HCT116 (cell line): ENCODE data around the gene SGIP1. TPM values are rescaled to one million over a fixed set of nuclear protein-coding genes. Genes with fewer than 3 reads are reported as not detected.

Source experiments
- ATAC-seq: fragments of 200-7000 bp; cut with Tn5 transposase; 2 replicates; pipeline ENCODE4 v1.9.1; 2020; ENCODE audit warnings: mild to moderate bottlenecking, moderate library complexity
- BruUV-seq: library from RNA; stranded (reverse); fragments of 400-500 nt; replicated peaks from 2 replicates; lab custom pipeline; 2021; lab: Mats Ljungman, UMichigan
- CTCF ChIA-PET: fragments of 300-600 bp; sonication (Branson Sonifier 250); formaldehyde crosslinking; loops from one replicate; lab custom pipeline; 2021; ENCODE audit warnings: antibody characterized with exemption; lab: Charles Lee
- POLR2A ChIA-PET: fragments of 300-600, 350-600 bp; sonication (Branson Sonifier 250); formaldehyde crosslinking; loops from one replicate; lab custom pipeline; 2021; ENCODE audit warnings: antibody characterized with exemption; lab: Charles Lee
- RAD21 ChIA-PET, 2 experiments: fragments of 300-600 bp; sonication (Branson Sonifier 250); formaldehyde crosslinking; loops; one replicate each; lab custom pipeline; 2023; ENCODE audit warnings: low total read pairs in 2 of 2; ENCODE audit not compliant: uncharacterized antibody in 2 of 2, unreplicated experiment in 2 of 2, low non-redundant PET in 1 of 2; lab: Charles Lee
- DNase-seq: peaks from one replicate; pipeline ENCODE4 v3.0.0-alpha.2; 2010; ENCODE audit warnings: low read depth, low spot score
- H2AFZ ChIP-seq: fragments of 200-600 bp; shearing (Covaris generic), sonication (generic); 2 replicates; pipeline ENCODE4 v1.6.1; 2017; ENCODE audit warnings: low read depth, mixed run types, mixed read lengths, antibody characterized with exemption, low read length; ENCODE audit not compliant: poor library complexity, severe bottlenecking
- H3K27ac ChIP-seq: 2 replicates; pipeline ENCODE4 v1.5.1; 2012; ENCODE audit warnings: low read depth, low read length
- H3K27me3 ChIP-seq: fragments of 200-600 bp; sonication (generic); 2 replicates; pipeline ENCODE4 v1.6.1; 2016; ENCODE audit warnings: mixed run types, low read length, mixed read lengths; ENCODE audit not compliant: insufficient read depth
- H3K36me3 ChIP-seq, 2 experiments: fragments of 200-500 bp in 1 of 2; fragments of 200-600 bp in 1 of 2; sonication (Bioruptor generic) in 1 of 2; sonication (generic) in 1 of 2; 2 replicates each; pipeline versions ENCODE4 v1.5.1 to v1.6.1; 2014 to 2016; ENCODE audit warnings: low read length in 2 of 2, inconsistent platforms in 1 of 2, mixed read lengths in 1 of 2, mixed run types in 1 of 2; ENCODE audit not compliant: insufficient read depth in 2 of 2, control insufficient read depth in 1 of 2
- H3K4me1 ChIP-seq, 2 experiments: fragments of 200-600 bp in 1 of 2; sonication (generic) in 1 of 2; 2 replicates each; pipeline versions ENCODE4 v1.5.1 to v1.6.1; 2012 to 2017; ENCODE audit warnings: low read length in 2 of 2, inconsistent platforms in 1 of 2, mild to moderate bottlenecking in 1 of 2, mixed read lengths in 1 of 2, mixed run types in 1 of 2, moderate library complexity in 1 of 2; ENCODE audit not compliant: insufficient read depth in 2 of 2, control insufficient read depth in 1 of 2
- H3K4me2 ChIP-seq: fragments of 200-600 bp; sonication (generic); 2 replicates; pipeline ENCODE4 v1.6.1; 2017; ENCODE audit warnings: mixed run types, low read length, mixed read lengths
- H3K4me3 ChIP-seq, 2 experiments: fragments of 200-600 bp in 1 of 2; sonication (generic) in 1 of 2; replicated peaks in 1 of 2; 2 replicates each; pipeline ENCODE4 v1.5.1; 2011 to 2016; ENCODE audit warnings: low read length in 2 of 2, control low read depth in 1 of 2, low read depth in 1 of 2, mild to moderate bottlenecking in 1 of 2, mixed read lengths in 1 of 2, mixed run types in 1 of 2
- H3K79me2 ChIP-seq: fragments of 200-600 bp; sonication (generic); 2 replicates; pipeline ENCODE4 v1.6.1; 2017; ENCODE audit warnings: mild to moderate bottlenecking, mixed run types, low read length, moderate library complexity, mixed read lengths; ENCODE audit not compliant: insufficient read depth
- H3K9ac ChIP-seq: fragments of 200-600 bp; sonication (generic); 2 replicates; pipeline ENCODE4 v1.6.1; 2016; ENCODE audit warnings: low read length, mixed read lengths
- H3K9me2 ChIP-seq: fragments of 200-600 bp; sonication (generic), shearing (Covaris generic); 2 replicates; pipeline ENCODE4 v1.6.1; 2017; ENCODE audit warnings: mixed run types, mild to moderate bottlenecking, moderate library complexity; ENCODE audit not compliant: insufficient read depth
- H3K9me3 ChIP-seq, 2 experiments: fragments of 200-500 bp in 1 of 2; fragments of 200-600 bp in 1 of 2; sonication (Bioruptor generic) in 1 of 2; sonication (generic) in 1 of 2; 2 replicates each; pipeline ENCODE4 v1.6.1; 2014 to 2017; ENCODE audit warnings: low read length in 2 of 2, mixed read lengths in 2 of 2, inconsistent platforms in 1 of 2, low read depth in 1 of 2, mild to moderate bottlenecking in 1 of 2, mixed run types in 1 of 2, moderate library complexity in 1 of 2; ENCODE audit not compliant: control insufficient read depth in 1 of 2, insufficient read depth in 1 of 2
- H4K20me1 ChIP-seq: fragments of 200-600 bp; sonication (generic), shearing (Covaris generic); 2 replicates; pipeline ENCODE4 v1.6.1; 2017; ENCODE audit warnings: mixed run types, mild to moderate bottlenecking, moderate library complexity; ENCODE audit not compliant: insufficient read depth
- EGR1 ChIP-seq: IDR thresholded peaks from 2 replicates; pipeline ENCODE4 v1.6.1; 2012; ENCODE audit warnings: low read depth
- ELF1 ChIP-seq: IDR thresholded peaks from 2 replicates; pipeline ENCODE4 v1.6.1; 2012; ENCODE audit warnings: low read depth, borderline replicate concordance
- EZH2 ChIP-seq: fragments of 200-600 bp; sonication (generic); IDR thresholded peaks from 2 replicates; pipeline ENCODE4 v1.6.1; 2017; ENCODE audit warnings: antibody characterized with exemption, mixed run types
- FOSL1 ChIP-seq: IDR thresholded peaks from 2 replicates; pipeline ENCODE4 v1.6.1; 2012; ENCODE audit warnings: low read depth
- JUND ChIP-seq: IDR thresholded peaks from 2 replicates; pipeline ENCODE4 v1.6.1; 2012
- POLR2A ChIP-seq: IDR thresholded peaks from 2 replicates; pipeline ENCODE4 v1.7.0; 2011; ENCODE audit warnings: borderline replicate concordance; ENCODE audit not compliant: insufficient read depth, insufficient read length; ENCODE audit errors: extremely low read depth
- POLR2AphosphoS5 ChIP-seq: IDR thresholded peaks from 2 replicates; pipeline ENCODE4 v1.6.1; 2011; ENCODE audit warnings: mild to moderate bottlenecking, low read depth, low read length, moderate library complexity
- RAD21 ChIP-seq: IDR thresholded peaks from 2 replicates; pipeline ENCODE4 v1.6.1; 2012; ENCODE audit warnings: low read depth, mild to moderate bottlenecking
- SIN3A ChIP-seq: IDR thresholded peaks from 2 replicates; pipeline ENCODE4 v1.6.1; 2012; ENCODE audit warnings: low read depth
- SP1 ChIP-seq: IDR thresholded peaks from 2 replicates; pipeline ENCODE4 v1.6.1; 2012; ENCODE audit warnings: low read depth
- SRF ChIP-seq: IDR thresholded peaks from 2 replicates; pipeline ENCODE4 v1.6.1; 2012; ENCODE audit warnings: low read depth
- TCF7L2 ChIP-seq: IDR thresholded peaks from 2 replicates; pipeline ENCODE4 v1.7.0; 2011; ENCODE audit warnings: borderline replicate concordance, inconsistent platforms; ENCODE audit not compliant: insufficient read depth, insufficient read length; ENCODE audit errors: extremely low read depth
- YY1 ChIP-seq: IDR thresholded peaks from 2 replicates; pipeline ENCODE4 v1.6.1; 2011; ENCODE audit warnings: low read length, low read depth, moderate library complexity, mild to moderate bottlenecking; ENCODE audit not compliant: insufficient replicate concordance; ENCODE audit errors: extremely low read depth
- ZNF274 ChIP-seq: fragments of 200-500 bp; sonication (Bioruptor generic); IDR thresholded peaks from 2 replicates; pipeline ENCODE4 v1.6.1; 2014; ENCODE audit warnings: mild to moderate bottlenecking, low read depth, low read length, inconsistent platforms
- intact Hi-C: fragments of 100-400 bp; cut with micrococcal nuclease; formaldehyde crosslinking; loops from 2 replicates; pipeline ENCODE4 v1.10.0; 2022
- total RNA-seq: library from RNA; stranded (reverse); gene quantifications from one replicate; pipeline ENCODE4 v1.2.1, GENCODE V29; 2021; ENCODE audit not compliant: unreplicated experiment
- TF ChIP-seq, protein P1 (sequence below): IDR thresholded peaks from 2 replicates; pipeline ENCODE4 v1.6.1; 2012
- TF ChIP-seq, protein P2 (sequence below), 3 experiments: fragments of 200-600 bp in 1 of 3; sonication (generic) in 1 of 3; IDR thresholded peaks in 2 of 3; conservative IDR thresholded peaks in 1 of 3; 2 replicates each; pipeline ENCODE4 v1.5.1; 2012 to 2017; ENCODE audit warnings: low read depth in 2 of 3, low read length in 2 of 3, antibody characterized with exemption in 1 of 3, borderline replicate concordance in 1 of 3, control low read depth in 1 of 3, mild to moderate bottlenecking in 1 of 3, mixed read lengths in 1 of 3, mixed run types in 1 of 3, moderate library complexity in 1 of 3; ENCODE audit not compliant: insufficient read depth in 1 of 3
- TF ChIP-seq, protein P3 (sequence below): IDR thresholded peaks from 2 replicates; pipeline ENCODE4 v1.6.1; 2012; ENCODE audit warnings: low read depth
- TF ChIP-seq, protein P4 (sequence below): IDR thresholded peaks from 2 replicates; pipeline ENCODE4 v1.6.1; 2012

Gene SGIP1
- total RNA-seq, 1 experiment from 2014 or later = 0.15 TPM

DNA sequence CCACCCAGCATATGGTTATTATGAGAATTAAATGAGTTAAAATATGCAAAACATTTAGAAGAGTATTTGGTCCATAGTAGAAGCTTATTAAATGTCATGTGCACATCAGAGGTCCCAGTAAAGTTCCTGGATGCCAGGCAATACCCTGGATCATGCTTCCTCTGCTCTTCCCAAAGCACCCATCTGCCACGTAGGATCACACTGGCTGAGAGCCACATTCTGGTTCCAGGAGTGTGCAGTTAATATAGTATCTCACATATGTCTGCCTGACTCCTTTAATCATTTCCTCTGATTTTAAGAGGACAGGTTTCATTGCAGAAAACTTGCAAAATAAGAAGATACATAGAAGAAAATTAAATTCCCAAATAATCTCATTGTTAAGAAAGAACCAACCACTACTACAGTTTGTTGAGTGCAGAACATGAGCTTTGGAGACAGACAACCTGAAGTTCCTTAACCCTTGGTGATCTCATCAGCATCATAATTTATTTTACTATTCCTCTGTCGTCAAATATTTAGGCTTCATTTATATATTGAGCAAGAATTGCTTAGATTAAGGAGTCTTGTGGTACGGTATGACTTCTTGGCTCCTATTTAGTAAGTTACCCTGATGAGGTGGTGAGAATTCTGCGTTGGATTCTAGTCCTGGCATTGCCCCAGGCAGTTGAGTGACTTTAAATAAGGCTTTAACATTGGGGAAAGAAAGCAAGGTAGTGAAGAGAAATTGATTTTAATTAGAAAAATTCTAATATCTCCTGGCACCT is 12.3 kb downstream of the SGIP1 start (continued):
- TF ChIP-seq ELF1 (no peak), POLR2A (no peak), YY1 (no peak), RAD21 (no peak)

DNA sequence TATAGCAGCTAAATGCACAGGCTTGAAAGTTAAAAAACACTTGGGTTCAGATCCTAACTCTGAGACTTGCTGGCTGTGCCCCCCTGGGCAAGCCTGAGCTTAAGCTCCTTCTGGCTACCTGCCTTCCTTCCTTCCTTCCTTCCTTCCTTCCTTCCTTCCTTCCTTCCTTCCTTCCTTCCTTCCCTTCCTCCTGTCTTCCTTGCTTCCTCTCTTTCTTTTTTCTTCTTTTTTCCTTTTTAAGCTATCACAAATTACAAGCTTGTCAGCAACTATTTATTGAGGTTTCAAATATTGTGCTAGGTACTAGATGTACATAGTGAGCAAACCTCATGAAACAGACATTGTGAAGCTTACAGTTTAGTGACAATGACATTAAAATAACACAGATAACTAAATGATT is 15.1 kb downstream of the SGIP1 start:
- Histone ChIP-seq H4K20me1 (no peaks in the 10 kb centered on the region), H3K4me1 (peaks cover 3 to 16% of the 10 kb centered on the region in 2 experiments), H3K4me3 (no peak overlapping the region), H3K9me2 (no peaks in the 10 kb centered on the region), H3K27ac (no peak overlapping the region), H3K27me3 (no peaks in the 10 kb centered on the region), H3K36me3 (no peaks in the 10 kb centered on the region), H3K9ac (no peak overlapping the region), H3K9me3 (no peaks in the 10 kb centered on the region), H3K79me2 (no peaks in the 10 kb centered on the region), H3K4me2 (no peak overlapping the region), H2AFZ (no peak overlapping the region)
- ChIA-PET CTCF (no interaction called here), RAD21 (no interaction called here), POLR2A (no interaction called here)
- intact Hi-C loops = no loop called here
- ATAC-seq (no peak), DNase-seq (no peak)
- BruUV-seq = no TSS peak
- TF ChIP-seq ZNF274 (no peak), FOSL1 (no peak), SRF (no peak), ELF1 (no peak), JUND (no peak), POLR2AphosphoS5 (no peak), EGR1 (no peak), TCF7L2 (no peak), SP1 (no peak), EZH2 (no peak), SIN3A (no peak)
- TF ChIP-seq, protein P1, sequence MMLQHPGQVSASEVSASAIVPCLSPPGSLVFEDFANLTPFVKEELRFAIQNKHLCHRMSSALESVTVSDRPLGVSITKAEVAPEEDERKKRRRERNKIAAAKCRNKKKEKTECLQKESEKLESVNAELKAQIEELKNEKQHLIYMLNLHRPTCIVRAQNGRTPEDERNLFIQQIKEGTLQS = no peak
- TF ChIP-seq, protein P2, sequence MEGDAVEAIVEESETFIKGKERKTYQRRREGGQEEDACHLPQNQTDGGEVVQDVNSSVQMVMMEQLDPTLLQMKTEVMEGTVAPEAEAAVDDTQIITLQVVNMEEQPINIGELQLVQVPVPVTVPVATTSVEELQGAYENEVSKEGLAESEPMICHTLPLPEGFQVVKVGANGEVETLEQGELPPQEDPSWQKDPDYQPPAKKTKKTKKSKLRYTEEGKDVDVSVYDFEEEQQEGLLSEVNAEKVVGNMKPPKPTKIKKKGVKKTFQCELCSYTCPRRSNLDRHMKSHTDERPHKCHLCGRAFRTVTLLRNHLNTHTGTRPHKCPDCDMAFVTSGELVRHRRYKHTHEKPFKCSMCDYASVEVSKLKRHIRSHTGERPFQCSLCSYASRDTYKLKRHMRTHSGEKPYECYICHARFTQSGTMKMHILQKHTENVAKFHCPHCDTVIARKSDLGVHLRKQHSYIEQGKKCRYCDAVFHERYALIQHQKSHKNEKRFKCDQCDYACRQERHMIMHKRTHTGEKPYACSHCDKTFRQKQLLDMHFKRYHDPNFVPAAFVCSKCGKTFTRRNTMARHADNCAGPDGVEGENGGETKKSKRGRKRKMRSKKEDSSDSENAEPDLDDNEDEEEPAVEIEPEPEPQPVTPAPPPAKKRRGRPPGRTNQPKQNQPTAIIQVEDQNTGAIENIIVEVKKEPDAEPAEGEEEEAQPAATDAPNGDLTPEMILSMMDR (IDR thresholded peaks at IDR 0.05 in 2 of 3, conservative IDR thresholded peaks at IDR 0.05 in 1 of 3; ENCODE audit: borderline replicate concordance in 1 of 3, insufficient read depth in 1 of 3, low read depth in 2 of 3, low read length in 2 of 3) = no peak
- TF ChIP-seq, protein P3, sequence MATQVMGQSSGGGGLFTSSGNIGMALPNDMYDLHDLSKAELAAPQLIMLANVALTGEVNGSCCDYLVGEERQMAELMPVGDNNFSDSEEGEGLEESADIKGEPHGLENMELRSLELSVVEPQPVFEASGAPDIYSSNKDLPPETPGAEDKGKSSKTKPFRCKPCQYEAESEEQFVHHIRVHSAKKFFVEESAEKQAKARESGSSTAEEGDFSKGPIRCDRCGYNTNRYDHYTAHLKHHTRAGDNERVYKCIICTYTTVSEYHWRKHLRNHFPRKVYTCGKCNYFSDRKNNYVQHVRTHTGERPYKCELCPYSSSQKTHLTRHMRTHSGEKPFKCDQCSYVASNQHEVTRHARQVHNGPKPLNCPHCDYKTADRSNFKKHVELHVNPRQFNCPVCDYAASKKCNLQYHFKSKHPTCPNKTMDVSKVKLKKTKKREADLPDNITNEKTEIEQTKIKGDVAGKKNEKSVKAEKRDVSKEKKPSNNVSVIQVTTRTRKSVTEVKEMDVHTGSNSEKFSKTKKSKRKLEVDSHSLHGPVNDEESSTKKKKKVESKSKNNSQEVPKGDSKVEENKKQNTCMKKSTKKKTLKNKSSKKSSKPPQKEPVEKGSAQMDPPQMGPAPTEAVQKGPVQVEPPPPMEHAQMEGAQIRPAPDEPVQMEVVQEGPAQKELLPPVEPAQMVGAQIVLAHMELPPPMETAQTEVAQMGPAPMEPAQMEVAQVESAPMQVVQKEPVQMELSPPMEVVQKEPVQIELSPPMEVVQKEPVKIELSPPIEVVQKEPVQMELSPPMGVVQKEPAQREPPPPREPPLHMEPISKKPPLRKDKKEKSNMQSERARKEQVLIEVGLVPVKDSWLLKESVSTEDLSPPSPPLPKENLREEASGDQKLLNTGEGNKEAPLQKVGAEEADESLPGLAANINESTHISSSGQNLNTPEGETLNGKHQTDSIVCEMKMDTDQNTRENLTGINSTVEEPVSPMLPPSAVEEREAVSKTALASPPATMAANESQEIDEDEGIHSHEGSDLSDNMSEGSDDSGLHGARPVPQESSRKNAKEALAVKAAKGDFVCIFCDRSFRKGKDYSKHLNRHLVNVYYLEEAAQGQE = no peak
- TF ChIP-seq, protein P4, sequence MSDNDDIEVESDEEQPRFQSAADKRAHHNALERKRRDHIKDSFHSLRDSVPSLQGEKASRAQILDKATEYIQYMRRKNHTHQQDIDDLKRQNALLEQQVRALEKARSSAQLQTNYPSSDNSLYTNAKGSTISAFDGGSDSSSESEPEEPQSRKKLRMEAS = no peak
